ENCODE measurements around the gene RBMS3.
"Not testable (repeated sequence)": the region's sequence is repeated elsewhere in the genome, so short reads cannot be mapped to it uniquely, and the experiment has no call there.

Gene RBMS3

DNA sequence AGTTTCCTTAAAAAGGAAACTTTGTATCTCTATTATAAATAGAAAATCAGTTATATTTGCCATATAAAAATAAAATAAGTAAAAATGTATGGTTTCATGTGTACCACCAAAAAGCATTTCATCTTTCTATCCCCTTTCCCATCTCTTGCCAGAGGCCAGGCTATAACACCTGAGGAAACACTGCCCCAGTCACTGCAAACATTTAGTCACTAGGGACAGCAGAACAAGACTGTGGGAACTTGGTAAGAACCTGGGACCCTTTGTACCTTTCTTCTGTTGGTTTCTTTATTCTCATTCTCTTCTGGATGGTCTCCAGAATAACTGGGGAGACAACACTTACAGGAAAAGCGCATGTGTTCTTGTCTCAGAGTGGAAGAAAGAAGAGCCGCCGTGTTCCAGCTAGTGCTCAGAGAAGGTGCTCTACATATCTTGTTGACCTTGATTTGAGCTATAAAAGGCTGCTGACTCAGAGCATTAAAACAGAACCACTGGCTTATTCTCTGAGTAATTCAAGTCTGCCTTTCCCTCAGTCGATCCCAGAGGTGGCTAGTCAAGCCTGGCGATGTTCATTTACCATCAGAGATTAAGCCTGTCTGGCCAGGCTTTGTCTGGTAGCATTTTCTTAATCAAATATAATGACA, 361.6 kb downstream of the RBMS3 start:
- DNase-seq: no peak

DNA sequence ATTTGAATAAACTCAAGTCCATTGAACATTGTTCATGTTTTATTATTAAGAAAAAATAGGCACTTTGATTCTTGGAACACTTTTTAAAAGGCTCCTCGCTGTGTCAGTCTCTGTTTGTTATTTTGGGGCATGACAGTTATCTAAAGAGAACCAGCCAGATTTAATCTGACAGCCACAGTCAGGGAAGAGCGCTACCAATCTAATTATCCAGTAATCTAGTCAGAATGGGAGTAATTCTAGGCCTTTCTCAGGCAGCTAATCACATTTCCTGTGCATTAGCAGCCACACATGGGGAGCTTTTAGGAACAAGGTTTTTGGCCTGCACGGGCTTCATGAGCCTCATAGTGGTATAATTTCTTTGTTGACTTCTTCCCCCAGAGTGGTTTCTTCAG, 362.2 kb downstream of the RBMS3 start:
- DNase-seq: no peak

DNA sequence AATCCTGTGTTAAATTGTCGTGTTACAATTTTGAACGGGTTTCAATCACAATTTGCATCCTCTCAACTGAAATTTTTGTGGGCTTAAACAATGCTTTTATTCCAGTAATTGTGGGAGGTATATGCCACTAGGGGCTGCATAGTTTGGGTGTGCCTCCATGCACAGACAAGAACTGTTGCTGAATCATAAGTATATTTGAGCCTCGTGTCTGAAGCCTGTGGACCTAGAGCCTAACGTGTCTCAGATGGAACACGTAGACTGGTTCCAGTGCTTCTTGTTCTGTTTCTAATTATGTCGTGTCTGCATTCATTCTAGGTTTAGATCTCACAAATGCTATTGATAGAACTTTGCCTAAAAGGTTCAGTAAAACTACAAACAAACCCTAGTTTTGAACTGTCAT, 363.4 kb downstream of the RBMS3 start:
- no peak for DNase-seq

DNA sequence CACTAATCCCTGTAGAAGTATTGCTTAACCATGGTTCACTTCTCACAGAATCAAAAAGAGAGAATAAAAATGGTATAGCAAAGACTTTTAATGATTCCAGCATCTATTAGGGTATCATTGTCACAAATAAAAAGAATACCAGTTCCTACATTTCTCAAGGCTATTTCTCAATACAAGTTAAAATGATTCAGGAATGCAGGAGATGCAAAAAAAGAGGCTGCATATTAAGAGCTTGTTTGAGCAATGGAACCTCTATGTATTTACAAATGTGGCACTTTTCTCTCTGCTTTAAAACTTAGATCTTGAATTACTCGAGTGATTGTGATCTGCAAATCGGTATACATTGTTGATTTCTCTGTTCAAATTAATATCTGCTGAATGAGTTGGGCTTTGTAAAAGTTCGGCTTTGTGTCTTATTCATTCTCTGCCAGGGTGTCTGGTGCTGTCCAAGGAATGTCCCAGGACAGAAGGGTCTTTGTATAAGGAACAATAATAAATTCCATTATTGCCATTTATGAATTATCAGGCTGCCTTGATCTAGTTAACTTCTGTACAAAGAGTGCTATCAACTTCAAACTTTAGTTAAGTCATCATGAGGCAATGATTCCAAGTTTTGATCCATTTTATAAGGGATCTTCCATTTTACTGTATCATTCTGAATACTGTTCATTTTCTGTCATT, 364.2 kb downstream of the RBMS3 start:
- no peak for DNase-seq

- DNase-seq: no peak
These were observed 365.2 kb downstream of the RBMS3 start for GRCh38 chr3:29646043-29646442.

DNA sequence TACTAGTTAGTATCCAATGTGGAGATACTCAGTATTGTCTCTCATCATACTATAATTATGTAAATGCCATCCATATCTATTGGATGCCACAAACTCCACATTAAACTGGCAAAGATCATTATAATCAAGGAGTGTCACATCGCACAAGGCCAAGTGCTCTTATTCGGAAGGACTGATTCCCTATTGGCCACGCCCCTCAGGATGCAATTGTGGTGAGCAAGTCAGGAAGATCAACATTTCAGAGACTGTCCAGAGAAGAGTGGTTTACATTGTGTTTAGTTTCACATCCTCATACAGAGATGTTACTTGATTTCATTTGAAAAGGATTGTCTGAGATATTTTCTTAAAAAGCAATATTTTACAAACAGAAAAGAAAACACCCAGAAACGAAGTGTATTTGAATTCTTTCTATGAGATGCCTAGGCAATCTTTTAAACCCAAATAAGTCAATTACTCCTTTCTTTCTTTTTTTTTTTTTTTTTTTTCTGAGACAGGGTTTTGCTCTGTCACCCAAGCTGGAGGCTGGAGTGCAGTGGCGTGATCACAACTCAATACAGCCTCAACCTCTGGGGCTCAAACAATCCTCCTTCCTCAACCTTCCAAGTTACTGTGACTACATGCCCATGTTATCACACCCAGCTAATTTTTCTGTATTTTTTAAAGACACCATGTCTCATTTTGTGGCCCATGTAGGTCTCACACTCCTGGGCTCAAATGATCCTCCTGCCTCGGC, 369.1 kb downstream of the RBMS3 start:
- DNase-seq: no peak

DNA sequence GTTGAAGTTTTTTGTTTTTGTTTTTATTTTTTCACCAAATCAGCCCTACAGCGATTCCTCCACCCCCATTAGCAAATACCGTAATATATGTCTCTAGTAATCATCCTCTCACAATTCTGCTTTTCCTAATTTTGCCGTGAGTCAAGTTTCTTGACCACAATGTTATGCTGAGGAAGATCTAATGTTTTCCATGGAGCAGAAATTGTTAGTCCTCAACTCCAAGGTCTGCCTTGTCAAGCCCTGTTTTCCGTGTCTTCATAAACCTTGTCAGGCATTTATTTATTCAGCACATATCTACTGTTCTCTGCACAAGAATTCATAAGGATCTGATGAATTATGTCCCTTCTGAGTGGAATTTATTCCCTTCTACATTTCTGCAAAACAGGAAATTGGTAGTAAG, 372.8 kb downstream of the RBMS3 start:
- no peak for DNase-seq

DNA sequence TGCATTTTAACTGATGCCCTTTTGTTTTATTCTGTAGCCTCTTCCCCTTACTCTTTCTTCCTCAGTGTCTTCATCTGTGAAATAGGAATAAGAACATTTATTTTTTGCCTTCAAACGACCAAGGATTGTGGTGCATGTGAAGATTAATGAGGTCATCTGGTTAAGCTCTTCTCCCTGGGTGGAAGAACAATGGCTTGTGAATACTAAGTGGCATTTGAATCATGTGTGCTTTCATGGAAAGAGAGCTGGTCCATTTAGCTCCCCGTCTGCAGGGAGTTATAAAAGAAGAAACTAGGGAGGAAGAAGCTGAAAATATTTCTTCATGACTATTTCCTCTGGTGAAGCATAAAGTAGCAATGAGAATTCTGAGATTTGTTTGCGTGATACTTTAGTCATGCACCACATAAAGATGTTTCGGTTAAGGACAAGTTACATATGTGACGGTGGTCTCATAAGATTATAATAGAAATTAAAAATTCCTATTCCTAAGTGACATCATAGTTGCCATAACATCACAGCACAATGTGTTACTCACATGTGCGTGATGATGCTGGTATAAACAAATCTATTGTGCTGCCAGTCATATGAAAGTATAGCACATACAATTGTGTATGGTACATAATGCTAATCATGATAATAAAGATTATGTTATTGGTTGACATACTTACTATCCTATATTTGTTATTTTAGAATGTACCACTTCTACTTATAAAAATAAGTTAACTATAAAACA, 374.3 kb downstream of the RBMS3 start:
- no peak for DNase-seq

DNA sequence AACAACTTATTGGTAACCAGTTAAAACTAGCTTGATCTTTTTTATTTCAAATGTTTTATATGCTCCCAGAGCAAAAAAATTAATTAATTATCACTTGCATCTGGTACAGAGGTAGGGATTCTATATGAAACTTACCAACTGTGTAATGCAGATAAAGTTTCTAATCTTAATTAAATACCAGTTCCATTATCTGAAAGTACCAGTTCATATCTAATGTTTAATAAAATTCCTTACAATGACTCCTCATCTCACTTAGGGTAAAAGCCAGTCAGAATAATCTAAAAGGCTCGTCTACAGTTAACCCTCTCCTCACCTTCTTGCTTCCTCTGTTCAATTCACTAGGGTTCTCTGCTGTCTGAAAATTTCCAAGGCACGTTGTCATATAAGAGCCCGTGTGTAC, 384.8 kb downstream of the RBMS3 start:
- no peak for DNase-seq

DNA sequence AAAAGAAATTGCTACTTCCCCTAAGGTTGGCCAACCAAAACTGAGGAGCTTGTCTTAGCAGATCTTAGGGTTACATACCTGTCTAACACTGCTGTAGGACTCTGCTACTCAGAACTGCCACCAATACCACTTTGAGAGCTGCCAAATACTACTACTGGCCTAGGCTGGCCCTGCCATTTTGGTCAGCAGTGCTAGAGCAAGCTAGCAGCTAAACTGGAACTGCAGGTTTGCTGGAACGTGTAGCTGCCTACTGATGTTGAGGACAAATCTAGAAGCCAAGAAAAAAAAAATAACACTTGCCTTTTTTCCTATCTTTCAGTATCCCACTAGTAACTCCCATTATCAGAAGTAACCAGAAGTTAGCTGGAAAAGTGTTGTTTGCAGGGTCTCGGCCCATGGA, 387.4 kb downstream of the RBMS3 start:
- no peak for DNase-seq

GRCh38 chr3:29668728-29669127, 387.9 kb downstream of the RBMS3 start:
- no peak for DNase-seq

GRCh38 chr3:29670476-29670875, 389.6 kb downstream of the RBMS3 start:
- not testable (repeated sequence) for DNase-seq

GRCh38 chr3:29677421-29677820, 396.6 kb downstream of the RBMS3 start:
- DNase-seq: no peak

DNA sequence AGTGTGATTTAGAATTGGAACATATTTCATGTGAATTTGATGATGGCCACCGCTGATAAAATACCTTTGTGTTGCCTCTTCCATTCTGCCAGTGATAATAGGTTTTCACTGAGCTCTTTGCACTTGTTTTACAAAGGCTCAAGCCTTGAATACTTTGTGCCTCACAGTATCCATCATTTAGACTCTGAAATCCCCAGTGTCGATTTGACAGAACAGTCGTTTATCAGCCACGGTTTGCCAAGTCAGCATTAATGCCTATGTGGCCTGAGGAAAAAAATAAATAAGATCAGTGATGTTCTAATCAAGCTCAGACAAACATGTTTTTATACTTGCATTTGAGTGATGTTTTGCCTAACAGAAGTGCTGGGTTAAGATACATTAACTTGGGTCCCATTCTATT, 399.1 kb downstream of the RBMS3 start:
- no peak for DNase-seq

DNA sequence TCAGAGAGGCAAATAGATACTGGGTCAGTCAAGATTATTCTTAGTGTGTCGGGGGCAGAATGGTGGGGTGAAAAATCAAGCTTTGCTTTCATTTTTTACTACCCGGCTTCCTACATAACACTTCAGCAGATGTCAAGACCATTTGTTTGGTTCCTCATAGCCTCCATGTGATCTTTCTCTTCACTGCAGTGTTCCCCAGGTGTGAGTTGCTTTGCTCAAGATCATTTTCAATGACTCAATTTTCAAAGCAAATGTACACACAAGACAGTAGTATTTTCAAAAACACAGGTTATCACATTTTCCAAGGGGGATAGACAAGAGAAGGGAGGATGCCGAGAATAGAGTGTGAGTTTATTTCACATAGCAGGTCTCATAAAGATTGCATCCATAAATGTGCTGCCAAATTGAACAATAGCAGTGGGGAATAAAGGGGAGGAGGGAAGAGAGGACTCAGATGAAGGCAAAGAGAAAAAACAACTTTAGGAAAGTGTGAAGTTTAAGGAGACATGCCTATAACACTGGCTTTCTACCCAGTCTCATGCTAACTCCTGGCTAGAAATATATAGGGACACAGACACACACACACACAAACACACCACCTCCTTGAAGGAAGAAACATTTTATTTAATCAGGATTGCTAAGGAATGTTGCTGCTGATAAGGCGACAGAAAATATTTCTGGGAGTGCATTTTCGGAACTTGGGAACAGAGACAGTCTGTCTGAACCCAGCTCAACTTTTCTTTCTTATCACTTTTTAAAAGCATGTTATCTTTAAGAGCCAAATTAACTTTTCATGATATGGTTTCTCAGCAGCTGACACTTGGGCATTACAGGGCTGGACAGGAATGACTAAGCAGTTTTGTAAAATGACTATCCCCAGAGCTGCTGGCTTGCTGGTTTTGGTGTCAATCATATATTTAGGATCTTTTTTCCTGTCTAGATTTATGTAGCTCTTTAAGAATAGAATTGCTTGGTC, 402.4 kb downstream of the RBMS3 start:
- no peak for DNase-seq

DNA sequence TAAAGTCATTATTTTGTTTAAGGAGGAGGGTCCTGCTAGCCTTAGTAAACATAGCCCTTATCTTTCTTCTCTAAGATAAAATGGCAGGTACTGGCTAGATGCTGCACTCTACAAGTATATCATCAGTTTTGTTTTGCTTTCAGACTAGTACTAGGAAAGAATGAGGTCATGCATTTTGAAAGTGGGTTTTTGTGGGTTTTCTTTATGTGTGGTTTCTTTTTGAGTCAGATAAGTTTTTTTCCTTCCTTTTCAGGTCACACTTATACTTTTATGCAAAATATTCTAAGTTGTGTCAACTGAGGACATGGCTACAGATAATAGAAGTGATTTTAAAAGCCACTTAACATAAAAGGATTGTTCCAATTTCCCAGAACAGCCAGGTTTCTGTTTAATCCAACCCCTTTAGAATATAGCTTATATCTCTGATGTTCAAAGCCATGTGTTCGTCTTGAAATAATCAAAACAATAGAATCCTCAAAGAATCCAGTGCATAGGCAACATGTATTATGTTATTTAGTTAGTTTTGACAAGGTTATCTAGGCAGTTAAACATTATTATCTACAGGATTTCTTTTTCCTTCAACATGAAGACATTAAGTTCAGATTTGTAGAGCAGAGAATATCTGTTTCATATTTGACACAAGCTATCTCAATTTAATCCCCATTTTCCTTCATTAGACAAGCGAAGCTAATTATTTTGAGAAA, 406.2 kb downstream of the RBMS3 start:
- no peak for DNase-seq

DNA sequence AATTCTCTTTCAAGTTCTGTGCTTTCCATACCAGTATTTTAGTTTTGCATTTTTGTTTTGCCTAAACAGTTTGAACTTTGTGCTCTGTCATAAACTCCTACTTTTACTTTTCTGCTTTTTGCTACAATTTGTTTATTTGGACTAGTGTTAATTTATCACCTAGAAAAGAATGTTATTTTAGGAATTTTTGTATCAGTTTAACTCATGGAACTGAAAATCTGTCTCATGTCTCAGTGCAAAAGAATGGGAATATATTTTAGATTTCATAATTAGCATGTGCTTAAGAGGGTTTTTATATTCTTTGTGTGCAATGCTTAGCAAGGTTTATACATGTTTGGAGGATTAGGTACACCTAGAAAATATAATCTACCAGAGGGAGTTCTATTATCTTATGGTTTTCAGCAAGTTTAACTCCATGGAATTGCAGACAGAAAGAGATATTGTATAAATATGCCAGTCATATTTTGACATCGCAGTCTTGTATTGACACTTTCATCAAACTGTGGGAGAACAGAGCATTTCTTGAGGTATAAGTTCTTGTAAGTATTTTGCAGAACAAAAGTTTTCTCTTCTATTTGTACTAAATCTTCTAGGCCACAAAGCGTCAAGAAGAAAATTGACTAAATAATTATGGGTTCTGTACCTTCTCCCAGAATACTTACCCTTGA, 409.9 kb downstream of the RBMS3 start:
- no peak for DNase-seq

DNA sequence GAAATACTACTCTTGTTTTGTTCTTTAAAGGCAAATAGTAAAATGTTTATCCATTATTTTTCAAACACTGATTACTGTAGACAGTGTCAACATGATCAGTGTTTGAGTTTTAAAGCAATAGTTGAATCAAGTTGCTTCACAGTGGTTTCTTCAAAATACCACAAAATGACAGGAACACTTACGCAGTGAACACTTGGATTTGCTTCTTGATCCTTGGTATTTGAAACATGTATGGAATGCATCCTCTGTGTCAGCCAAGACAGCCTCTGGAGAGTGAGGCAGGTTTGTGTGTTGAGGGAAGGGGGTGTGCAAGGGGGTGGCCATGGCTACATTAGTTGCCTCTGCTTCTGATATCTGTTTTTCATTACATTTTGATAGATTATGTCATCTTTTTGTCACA, 413.0 kb downstream of the RBMS3 start:
- no peak for DNase-seq

GRCh38 chr3:29694331-29694730, 413.5 kb downstream of the RBMS3 start:
- DNase-seq: no peak

DNA sequence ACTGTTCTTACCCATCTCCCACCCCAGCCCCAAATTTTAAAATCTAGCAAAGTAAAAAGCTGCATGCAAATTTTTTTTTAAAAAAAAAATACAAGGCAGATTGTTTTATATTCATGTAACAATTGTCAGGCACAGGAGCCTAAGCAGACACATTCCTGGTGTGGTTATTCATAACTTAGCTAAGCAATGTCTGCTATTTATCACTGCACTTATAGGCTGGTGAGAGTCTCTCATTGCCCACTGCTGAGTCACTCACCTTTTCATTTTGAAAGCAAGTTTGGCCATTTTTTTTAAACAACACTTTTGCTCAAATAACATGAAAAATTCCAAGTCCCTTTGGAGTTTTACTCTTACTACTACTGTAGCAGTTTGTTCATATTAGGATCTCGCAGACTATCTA, 413.9 kb downstream of the RBMS3 start:
- no peak for DNase-seq

DNA sequence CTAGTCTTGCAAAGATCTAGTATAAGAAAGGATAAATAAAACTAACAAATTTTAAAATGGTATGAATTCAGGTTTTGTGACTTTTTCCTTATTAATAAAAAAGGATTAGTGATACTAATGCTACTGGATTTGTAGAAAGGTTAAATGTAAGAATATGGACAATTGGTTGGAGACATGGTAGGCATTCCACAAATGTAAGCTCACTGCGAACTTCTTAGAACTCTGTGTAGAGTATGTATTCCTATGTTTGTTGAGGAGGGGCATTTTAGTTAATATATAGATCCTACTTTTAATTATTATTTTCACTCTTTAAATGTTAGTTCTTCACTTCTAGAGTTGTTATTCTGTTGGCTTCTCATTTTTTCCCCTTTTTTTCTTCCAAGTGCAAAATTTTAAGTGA, 414.3 kb downstream of the RBMS3 start:
- no peak for DNase-seq
